Transverse colon (tissue), 4 donors: ENCODE data around the gene KLRC1.
"Not testable (repeated sequence)": the region's sequence is repeated elsewhere in the genome, so short reads cannot be mapped to it uniquely, and the experiment has no call there.

Source experiments
- CTCF ChIP-seq, 5 experiments: fragments of 200-600 bp in 3 of 5; fragments of 450-650 bp in 2 of 5; sonication (generic) in 3 of 5; IDR thresholded peaks; 1 replicate in 2 of 5; 2 replicates in 3 of 5; pipeline ENCODE4 v1.5.1; 2016 to 2017; ENCODE audit warnings: antibody characterized with exemption in 5 of 5, inconsistent platforms in 3 of 5, mild to moderate bottlenecking in 2 of 5, moderate library complexity in 1 of 5
- EP300 ChIP-seq: sonication (generic); formaldehyde crosslinking; IDR thresholded peaks from one replicate; pipeline ENCODE4 v1.6.1; 2017; ENCODE audit warnings: antibody characterized with exemption, low read depth
- POLR2AphosphoS5 ChIP-seq, 3 donors: sonication (generic); formaldehyde crosslinking; IDR thresholded peaks; one replicate each; pipeline ENCODE4 v1.6.1; 2016; ENCODE audit warnings: antibody characterized with exemption in 3 of 3

GRCh38 chr12:10487328-10487727 is 34.2 kb upstream of the KLRC1 start:
- TF ChIP-seq CTCF (IDR thresholded peaks at IDR 0.05); POLR2AphosphoS5 (IDR thresholded peaks at IDR 0.05); EP300: not testable (repeated sequence)
